NCI-H1048 (cell line): ENCODE data around the gene EPAS1.

Experiments used
- DNase-seq: peaks from one replicate; lab custom pipeline; 2025; lab: John Stamatoyannopoulos, UW

EPAS1 gene

DNA sequence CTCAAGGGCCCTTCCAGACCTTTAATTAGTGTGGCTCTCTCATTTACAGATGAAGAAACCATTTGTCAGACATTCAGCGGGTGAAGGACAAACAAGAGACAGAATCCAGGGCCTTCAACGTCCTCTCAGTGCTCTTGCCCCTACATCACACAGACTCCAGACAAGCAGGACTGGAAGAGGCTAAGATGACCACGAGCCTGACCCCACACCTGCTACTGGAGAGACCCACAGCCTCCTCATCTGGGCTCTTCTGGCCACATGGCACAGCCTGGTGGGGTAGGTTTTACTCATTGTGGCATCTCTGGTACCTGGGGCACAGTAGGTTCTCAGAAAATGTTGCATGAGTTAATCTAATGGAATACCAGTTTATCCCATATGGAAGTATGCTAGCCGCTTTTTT is 112.5 kb downstream of the EPAS1 start:
- no peak for DNase-seq

DNA sequence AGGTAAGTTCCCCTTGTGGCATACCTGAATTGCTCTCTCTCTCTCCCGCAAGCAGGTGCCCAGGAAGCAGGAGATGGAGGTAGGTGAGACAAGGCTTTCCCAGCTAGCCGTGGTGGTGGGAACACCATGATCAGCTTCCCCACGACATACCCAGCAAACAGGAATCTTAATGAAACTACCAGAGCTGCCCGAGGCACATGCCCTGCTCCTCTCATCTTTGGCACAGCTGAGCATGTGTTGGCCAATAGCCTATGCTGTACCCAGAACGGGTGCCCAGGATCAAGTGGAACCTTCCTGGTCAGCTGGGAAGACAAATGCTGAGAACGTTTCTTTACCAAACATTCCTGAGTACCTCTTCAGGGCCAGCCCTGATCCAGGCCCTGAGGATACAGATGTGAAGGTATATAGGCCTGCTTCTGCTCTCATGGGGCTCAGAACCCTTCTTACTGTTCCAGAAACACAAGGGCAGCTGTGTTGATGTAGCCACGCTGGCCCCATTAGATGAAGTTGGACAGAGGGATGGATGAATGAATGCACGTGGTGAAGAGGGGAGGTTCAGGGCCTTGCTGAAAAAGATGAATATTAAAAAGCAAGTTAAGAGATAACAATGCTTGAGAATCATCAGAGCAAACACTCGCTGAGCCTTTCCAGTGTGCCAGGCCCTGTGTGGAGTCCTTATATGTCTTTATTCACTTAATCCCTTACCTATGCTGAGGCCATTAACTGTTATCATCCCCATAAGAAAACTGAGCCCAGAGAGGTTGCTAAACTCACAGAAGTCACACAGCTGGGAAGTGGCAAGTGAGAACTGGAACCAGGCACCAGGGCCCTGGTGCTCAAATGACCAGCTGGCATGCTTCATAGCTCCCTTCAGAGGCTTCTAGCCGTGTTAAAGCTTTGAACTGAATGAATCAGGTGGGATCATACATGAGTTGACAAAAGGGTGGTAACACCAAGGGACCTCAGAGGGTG is 113.4 kb downstream of the EPAS1 start:
- DNase-seq: no peak

DNA sequence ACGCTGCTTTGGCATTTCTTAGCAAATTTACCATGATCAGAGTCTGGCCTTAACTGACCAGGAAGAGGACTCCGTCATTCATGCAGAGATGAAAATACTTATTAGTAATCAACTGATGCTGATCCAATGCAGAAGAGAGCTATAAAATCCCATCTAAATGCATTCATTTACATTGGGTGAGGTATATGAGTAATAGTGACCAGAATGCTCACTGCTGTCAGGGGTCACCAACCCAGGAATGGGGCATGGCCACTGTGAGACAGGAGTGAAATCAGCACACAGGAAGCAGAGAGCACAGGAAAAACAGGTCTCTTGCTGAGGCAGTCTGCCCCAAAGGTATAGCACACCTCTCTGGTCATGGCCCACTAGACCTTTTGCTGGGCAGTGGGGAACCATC is 114.0 kb downstream of the EPAS1 start:
- DNase-seq: no peak

DNA sequence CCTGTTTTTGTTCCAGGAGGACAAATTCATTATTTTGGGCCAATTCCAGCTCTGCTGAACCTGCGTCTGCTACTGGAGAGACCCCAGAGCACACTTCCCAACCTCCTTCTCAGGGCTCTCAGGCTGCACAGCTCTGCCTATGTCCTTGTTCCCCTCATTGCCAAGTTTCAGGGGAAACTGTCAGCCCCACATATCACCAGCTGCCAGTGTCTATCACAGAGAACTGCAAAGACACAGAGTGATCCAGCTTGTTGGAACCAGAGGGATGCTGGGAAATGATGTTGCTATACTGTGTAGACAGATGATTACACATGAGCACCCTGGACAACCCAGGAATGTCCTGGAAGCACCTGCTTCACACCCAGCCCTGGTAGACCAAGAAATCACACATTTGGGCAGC is 114.8 kb downstream of the EPAS1 start:
- DNase-seq: no peak

DNA sequence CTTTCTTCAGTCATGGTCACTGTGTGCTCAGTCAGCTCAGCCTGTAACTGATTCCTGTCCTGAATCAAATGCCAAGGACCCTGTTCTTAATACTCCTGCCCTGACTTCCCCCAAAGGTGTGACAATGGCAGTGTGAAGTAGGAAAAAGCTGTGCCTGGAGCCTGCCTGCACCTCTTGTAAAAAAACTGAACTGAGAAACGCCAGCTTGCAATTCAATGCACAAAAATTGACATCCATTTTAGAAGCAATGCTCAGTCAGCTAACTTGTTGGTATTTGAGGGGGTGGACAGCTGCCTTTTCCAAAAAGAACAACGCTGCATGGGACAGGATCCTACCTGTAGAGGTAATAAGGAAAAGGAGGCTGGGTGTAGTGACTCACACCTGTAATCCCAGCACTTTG is 115.9 kb downstream of the EPAS1 start:
- no peak for DNase-seq

DNA sequence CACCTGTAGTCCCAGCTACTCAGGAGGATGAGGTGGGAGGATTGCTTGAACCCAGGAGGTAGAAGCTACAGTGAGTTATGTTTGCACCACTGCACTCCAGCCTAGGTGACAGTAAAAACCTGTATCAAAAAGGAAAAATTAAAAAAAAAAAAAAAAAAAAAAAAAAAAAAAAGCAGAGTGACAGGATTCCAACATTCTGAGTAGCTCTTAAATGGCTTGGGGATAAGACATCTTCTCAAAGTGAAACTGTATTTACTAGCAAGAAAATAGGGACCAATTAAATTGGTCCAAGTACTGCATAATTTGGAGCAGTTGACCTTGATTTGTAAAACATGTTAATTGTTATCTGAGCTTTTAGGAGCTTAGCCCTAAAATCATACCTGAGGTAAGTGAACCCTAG is 116.4 kb downstream of the EPAS1 start:
- no peak for DNase-seq

DNA sequence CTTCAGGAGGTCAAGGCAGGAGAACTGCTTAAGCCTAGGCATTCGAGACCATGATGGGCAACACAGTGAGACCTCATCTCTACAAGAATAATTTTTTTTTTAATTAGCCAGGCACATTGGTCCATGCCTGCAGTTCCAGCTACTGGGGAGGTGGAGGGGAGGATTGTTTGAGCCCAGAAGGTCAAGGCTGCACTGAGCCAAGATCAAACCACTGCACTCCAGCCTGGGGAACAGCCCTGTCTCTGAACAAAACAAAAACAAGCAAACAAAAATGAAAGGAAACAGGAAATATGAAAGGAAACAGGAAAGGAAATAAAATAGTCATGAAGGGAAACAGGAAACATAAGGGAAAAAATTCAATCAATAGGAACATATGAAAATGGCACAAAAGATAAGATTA is 117.5 kb downstream of the EPAS1 start:
- no peak for DNase-seq

DNA sequence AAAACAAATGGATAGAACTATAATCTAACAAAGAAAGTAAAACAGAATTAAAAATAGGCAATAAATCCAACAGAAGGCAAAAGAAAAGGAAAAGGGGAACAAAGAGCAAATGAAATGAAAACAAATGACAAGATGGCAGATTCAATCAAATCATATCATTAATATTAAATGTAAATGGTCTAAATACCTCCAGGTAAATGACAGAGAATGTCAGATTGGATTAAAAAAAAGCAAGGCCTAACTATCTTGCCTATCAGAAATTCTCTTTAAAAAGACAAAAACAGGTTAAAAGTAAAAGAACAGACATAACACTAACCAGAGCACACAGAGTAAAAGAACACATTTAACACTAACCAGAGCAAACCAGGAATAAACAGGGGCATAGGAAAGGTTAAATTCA is 119.1 kb downstream of the EPAS1 start:
- DNase-seq: no peak

DNA sequence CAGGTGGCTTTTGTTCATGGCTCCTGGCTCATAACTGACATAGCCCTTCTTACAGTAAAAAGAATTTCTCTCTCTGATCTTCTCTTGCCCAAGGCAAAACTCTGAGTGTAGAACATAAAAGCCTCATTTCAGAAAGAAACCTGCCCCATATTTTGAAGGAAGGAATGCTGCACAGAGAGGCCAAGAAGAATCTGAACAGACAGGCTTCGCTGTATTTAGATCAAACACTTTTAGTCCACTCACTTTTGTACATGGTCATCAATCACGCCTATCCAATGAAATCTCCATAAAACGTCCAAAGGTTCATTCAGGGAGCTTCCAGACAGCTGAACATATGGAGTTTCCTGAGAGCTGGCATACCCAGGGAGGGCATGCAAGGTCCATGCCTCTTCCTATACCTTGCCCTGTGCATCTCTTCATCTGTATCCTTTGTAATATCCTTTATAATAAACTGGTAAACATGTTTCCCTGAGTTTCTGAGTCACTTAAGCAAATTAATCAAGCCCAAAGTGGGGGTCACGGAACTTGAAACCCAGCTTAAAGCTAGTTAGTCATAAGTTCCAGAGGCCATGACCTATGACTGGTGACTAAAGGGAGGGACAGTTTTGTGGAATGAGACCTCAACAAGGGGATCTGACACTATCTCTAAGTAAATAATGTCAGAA is 119.7 kb downstream of the EPAS1 start:
- DNase-seq: no peak

DNA sequence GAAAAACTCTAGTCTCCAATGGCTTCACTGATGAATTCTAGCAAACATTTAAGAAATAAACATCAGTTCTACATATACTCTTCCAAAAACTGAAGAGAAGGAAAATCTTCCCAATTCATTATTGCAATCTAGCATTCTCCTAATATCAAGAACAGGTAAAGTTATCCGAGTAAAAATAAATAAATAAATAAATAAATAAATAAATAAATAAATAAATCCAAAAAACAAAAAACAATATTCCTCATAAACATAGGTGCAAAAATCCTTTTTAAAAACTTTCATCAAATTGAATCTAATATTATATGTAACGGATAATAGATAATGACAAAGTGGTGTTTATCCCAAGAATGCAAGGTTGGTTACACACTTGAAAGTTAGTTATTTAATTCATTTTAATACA is 123.7 kb downstream of the EPAS1 start:
- no peak for DNase-seq

DNA sequence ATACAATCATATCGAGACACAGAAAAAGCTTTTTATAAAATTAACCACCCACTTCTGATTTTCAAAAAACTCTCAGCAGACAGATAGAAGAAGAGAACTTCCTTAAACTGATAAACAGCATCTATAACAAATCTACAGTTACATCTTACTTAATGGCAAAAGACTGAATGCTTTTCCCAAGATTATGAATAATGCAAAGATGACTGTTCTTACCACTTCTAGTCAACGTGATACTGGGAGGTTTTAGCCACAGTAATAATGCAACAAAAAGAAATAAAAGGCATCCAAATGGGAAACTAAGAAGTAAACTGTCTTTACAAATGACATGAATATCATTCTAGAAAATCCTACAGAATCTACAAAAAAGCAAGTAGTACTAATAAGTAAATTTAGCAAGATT is 124.2 kb downstream of the EPAS1 start:
- DNase-seq: no peak

DNA sequence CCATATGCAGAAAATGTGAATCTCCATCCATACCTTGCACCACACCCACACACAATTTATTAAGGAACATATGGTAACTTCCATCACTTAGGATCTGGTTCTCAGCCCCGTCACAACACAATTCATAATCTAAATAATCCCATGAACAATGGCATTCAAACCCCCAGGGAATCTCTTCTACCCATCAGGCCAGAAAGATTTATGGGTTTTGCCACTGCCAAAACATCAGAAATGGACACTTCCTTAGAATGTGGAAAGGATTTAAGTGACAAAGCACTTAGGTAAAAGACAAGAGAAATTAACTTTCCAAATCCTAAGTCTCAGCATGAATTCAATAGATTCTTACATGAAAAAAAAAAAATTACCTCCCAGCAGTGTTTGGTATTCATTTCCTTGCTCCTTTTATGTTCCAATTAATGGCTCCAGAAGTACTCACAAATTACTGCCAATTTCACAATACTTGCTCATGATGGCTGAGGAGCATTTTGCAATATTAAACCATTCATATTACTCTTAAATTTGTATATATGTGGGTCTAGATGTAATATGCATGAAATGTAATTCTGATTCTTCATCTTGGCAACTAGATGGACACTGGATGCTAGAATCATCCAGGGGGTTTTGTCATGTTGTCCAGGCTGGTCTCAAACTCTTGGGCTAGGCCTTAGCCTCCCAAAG is 125.6 kb downstream of the EPAS1 start:
- DNase-seq: no peak

DNA sequence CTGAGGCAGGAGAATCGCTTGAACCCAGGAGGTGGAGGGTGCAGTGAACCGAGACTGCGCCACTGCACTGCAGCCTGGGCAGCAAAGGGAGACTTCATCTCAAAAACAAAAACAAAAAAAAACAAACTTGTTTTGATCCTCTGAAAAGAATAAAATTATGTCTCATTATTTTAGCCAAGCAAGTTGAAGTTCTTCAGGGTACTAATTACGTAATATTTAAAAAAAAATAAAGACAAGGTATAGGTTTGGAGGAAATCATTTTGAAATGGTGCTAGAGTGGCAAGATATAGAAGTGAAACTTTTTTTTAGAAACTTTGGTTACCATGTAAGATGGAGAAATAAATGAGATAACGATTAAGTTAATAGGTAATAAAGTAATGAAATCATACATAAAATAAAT is 127.7 kb downstream of the EPAS1 start:
- no peak for DNase-seq

DNA sequence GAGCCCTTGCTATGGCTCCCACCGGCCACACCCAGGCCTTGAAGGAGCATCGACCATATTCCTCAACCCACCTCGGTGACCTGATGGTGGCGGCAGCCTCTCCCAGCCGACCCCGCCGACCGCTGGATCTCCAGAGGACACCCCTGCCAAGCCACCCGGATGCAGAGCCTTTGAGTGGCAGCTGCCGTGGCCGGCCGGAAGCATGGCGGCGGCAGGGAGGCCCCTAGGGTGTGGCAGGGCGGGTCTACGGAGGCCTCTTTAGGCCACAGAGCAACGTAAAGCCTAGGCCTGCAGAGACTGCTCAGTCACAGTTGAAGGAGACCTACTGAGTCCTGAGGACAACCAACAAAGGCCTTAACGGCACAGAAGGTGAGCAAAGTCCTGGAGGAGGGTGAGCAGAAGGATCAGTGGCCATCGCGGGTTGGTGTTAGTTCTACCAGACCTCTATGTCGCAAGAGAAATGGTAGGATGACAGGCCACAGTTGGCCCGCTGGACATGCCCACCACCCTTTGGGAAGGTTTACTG is 131.8 kb downstream of the EPAS1 start:
- no peak for DNase-seq

DNA sequence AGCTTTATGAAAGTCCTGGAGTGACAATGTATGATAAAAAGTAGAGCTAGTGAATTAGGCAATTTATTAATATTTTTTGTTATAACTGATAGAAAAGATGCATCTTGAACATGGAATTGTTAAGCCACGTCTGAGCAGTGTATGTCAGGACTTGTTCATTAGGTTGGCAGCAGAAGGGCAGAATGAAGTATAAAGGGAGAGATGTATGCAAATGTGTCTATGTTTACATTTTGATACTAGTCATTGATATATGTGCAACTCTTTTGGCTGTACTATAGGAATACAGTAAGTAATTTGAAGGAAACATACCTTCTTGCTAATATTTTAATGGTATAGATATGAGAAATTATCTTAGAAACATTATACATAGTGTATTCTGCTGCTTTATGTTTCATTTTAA is 133.2 kb downstream of the EPAS1 start:
- no peak for DNase-seq

DNA sequence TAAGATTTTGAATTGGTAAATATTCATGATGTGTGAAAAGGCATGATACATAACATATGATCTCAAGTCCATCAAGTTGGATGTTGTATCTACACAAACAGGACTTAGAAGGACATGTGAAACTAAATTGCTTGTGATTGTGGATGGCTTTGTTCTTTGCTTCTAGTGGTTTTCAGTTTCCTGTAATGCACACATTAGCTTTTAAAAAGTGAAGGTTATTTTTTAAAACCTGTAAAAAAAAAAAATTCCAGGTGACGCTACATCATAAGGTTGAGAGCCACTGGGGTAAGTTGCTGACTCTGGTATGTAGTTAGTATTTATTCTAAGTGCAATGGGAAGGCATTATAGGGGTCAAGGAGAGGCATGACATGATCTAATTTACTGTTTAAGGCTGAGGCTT is 133.8 kb downstream of the EPAS1 start:
- DNase-seq: no peak

DNA sequence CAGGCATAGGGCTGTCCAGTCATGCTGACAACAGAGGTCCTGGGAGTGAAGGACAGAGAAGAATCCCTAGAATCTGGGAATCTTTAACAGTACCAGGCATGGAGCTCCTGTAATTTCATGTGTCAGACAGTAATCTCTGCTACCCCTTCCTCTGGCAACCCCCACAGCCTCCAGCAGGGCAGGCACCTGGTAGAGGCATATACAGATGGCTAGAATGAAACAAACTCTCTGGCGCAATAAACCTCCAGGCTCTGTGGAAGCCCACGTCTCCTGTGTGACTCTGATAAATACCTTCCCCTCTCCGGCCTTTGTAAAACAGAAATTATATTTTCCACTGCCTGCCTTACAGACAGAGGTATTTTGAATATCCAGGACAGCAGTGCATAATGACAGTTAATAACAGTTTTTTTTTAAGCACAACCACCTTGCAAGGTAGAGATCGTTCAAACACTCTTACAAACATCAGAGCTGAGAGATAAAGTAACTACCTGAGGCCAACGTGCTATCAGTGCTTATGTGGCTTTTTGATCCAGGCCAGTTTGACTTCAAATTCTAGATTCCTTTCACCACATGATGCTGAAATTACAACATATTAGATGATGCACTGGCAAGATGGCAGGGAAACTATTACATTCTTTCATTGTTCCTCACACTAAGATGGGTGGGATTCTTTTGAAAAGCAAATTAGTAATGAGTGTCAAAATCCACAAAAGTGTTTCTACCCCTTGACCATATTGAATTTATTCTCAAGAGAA is 134.5 kb downstream of the EPAS1 start:
- no peak for DNase-seq

DNA sequence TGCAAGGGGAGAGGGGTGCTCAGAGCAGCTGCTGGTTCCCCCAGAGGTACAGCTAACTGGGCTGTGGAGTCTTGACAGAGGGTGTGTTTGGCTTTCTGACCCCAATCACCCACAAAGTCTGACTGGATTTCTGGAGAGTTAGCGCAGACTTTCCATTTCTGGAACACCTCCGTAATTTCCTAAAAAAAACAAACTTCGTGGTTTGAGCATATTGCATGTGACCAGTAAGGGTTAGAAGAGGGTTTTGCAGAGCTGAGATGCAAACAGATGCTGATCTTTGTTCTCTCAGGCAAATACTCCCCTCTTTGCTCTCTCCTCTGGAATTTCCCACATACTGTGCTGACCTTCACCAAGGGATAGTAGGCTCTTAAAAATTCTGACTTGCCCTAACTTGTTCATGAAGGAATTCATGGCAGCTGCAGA is 137.7 kb downstream of the EPAS1 start:
- DNase-seq: no peak

DNA sequence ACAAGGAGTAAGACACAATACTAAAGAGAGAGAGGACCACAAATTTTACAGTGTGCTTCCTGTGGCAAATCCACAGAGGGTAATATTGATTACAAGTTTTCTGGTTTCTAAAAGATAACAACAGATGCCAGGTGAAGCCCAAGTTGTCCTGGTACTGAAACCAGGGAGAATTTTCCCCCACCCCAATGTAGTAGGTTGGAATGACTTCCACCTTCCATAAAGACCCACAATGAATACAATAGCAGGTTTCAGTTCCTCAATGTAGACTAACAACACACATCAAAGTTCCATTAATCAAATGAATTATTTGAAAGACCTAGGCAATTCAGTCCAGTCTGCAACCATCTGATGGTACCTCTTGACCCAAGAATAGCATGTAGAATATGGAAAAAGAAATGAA is 138.1 kb downstream of the EPAS1 start:
- no peak for DNase-seq

DNA sequence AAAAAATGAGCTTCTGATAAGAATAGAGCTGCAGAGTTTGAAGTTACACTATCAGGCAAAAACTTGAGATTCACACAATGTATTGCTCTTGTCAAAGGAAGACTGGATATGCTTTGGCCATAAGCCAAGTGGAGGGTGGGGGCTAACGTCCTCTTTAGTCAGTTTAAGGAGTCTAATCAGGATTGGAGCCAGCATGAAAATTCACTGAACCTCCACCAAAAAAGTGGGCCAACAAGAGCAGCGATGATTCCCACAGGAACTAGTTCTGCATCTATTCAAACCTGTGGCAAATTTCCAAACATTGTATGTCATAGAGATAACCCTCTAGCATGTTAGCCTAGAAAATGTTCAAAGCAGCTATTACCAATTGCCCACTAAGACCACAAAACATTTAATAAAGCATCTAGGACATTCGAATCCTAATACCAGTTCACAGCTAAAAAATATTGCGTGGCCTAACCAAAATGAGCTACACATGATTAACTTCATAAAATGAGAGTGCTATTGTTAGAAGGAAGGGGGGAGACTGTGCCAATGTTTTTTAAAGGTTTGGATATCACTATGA is 138.7 kb downstream of the EPAS1 start:
- DNase-seq: no peak
